ENCODE data around the gene RFX2. TPM values are rescaled to one million over a fixed set of nuclear protein-coding genes. Genes with fewer than 3 reads are reported as not detected.

The RFX2 gene
- total RNA-seq, 2 donors from 2014 or later, result 12.7 to 16.1 TPM

DNA sequence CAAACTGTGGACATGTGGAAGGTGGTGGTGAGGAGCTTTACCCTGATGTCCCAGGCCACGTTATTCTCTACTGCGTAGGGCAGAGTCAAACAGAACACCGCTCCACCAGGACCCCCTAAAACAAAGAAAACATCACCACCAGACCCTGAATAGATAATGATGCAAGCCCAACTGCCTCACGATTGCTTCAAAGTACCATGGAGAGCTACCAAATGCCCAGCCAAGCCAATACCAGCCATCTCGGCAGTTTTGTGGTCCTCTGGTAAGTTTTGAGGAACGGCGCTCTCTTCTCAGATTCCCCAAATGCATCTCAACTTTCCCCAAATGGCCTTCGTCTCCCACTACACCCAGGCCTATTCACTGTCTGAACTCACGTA is 138.0 kb downstream of the RFX2 start:
- Histone ChIP-seq H3K27ac (no peak overlapping the region), H3K4me3 (no peak overlapping the region), H3K9me3 (no peaks in the 10 kb centered on the region), H3K4me1 (peaks cover 4 to 73% of the 10 kb centered on the region in 2 donors), H3K36me3 (peaks cover 17% of the 10 kb centered on the region), H3K27me3 (no peaks in the 10 kb centered on the region)
- TF ChIP-seq, protein P1, sequence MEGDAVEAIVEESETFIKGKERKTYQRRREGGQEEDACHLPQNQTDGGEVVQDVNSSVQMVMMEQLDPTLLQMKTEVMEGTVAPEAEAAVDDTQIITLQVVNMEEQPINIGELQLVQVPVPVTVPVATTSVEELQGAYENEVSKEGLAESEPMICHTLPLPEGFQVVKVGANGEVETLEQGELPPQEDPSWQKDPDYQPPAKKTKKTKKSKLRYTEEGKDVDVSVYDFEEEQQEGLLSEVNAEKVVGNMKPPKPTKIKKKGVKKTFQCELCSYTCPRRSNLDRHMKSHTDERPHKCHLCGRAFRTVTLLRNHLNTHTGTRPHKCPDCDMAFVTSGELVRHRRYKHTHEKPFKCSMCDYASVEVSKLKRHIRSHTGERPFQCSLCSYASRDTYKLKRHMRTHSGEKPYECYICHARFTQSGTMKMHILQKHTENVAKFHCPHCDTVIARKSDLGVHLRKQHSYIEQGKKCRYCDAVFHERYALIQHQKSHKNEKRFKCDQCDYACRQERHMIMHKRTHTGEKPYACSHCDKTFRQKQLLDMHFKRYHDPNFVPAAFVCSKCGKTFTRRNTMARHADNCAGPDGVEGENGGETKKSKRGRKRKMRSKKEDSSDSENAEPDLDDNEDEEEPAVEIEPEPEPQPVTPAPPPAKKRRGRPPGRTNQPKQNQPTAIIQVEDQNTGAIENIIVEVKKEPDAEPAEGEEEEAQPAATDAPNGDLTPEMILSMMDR (IDR thresholded peaks at IDR 0.05), result no peak
- no peak for DNase-seq (ENCODE audit: low spot score)

DNA sequence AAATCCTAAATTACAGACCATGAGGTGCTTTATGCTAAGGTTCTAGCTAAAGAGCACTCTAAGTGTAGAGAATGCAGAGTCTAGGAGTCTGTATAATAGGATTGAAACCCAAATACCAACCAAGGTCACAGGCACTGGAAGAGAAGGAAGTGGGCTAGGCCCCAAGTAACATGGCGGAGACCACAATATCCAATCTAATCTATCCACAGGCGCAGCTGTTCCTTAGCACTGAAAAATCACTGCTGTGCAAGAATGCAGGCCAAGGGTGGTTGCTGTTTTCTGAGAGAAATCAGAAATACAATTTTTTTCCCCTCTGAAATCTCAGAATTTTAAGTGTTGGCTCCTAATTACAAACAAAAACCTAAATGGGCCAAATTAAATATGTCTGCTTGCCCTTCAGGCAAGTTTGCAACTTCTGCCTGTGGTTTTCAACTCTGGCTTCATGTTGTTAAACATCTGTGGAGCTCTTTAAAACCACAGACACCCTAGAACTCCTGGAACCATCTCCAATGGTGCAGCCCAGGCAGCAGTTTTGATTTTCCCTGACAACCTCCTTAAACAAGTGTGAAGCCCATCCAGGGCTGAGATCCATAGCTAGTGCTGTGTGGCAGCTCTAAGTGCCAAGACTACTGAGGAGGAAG is 138.5 kb downstream of the RFX2 start:
- Histone ChIP-seq H3K4me3 (no peak overlapping the region), H3K36me3 (peaks cover 17% of the 10 kb centered on the region), H3K27ac (no peak overlapping the region), H3K9me3 (no peaks in the 10 kb centered on the region), H3K4me1 (peaks cover 4 to 73% of the 10 kb centered on the region in 2 donors), H3K27me3 (no peaks in the 10 kb centered on the region)
- DNase-seq (ENCODE audit: low spot score), result no peak
- TF ChIP-seq, protein P1 (IDR thresholded peaks at IDR 0.05), result no peak

DNA sequence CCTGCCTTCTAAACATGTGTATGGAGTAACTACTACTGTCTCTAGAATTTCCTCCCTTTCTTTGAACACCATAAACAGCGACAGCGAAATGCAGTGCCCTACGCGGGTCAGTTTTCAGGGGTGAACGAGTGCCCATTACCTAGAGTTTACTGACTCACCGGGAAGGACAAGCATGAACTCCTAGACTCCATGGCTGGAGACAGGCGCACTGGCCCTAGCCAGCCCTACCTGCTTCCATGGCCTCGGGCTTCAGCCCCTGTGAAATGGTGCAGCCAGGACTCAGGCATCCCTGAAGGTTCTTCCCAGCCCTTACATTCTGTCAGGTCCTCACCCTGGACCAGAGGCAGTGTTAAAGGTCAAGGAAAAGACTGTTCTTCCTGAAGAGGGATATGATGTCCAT is 140.8 kb downstream of the RFX2 start:
- DNase-seq (ENCODE audit: low spot score), result no peak
- Histone ChIP-seq H3K4me3 (no peak overlapping the region), H3K27me3 (no peaks in the 10 kb centered on the region), H3K9me3 (no peaks in the 10 kb centered on the region), H3K27ac (peak overlapping the region in 1 of 2 donors; percentile 6), H3K4me1 (peaks cover 4 to 74% of the 10 kb centered on the region in 2 donors), H3K36me3 (peaks cover 13% of the 10 kb centered on the region)
- TF ChIP-seq, protein P1 (IDR thresholded peaks at IDR 0.05), result no peak

DNA sequence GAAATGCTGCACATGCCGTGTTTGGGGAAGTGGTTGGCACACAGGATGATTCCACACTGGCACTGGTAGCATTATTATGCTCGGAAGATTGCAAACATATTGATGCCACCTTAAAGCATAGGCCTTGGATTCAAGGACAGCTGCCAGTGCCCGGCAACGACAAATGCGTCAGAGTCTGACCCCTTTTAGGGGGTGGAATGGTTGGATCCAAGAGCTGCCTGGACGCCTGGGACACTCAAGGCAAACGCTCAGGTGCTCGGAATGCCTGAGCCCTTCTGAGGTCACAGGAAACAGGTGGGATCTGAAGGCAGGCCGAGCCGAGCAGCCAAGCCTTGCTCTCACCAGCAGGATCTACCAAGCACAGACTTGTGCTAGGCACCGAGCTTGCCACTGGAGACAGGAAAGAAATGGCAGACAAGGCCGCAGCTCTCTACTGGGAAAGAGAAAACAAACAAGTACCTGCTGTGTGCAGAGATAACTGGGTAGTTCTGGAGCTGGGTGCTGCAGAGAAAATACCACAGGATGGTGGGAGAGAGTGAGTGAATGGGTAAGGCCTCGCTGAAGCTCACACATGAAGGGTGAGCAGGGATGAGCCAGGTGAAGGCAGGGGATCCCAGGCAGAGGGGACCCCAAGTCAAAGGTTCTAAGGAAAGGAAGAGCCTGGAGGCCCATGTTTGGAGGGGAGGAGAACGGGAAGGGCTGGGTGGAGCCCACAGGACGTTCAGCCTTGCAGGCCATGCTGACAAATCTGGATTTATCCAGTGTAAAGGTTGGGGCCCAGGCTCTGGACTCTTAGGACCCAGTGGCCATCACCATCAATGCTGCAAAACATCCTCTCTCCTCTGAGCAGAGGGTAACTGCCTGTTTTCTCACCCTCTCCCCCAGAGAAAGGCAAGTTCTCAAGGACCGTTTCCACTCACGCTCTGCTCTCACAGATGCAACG is 141.6 kb downstream of the RFX2 start:
- no peaks in the 10 kb centered on the region for H3K9me3 ChIP-seq
- H3K4me3 ChIP-seq, result peak overlapping the region in 1 of 2 donors; percentile 2
- peaks cover 13% of the 10 kb centered on the region for H3K36me3 ChIP-seq
- peaks cover 4 to 73% of the 10 kb centered on the region in 2 donors for H3K4me1 ChIP-seq
- peak overlapping the region; percentile 72 to 77 for H3K27ac ChIP-seq
- DNase-seq (ENCODE audit: low spot score), result no peak
- H3K27me3 ChIP-seq, result no peaks in the 10 kb centered on the region
- TF ChIP-seq, protein P1 (IDR thresholded peaks at IDR 0.05), result no peak

DNA sequence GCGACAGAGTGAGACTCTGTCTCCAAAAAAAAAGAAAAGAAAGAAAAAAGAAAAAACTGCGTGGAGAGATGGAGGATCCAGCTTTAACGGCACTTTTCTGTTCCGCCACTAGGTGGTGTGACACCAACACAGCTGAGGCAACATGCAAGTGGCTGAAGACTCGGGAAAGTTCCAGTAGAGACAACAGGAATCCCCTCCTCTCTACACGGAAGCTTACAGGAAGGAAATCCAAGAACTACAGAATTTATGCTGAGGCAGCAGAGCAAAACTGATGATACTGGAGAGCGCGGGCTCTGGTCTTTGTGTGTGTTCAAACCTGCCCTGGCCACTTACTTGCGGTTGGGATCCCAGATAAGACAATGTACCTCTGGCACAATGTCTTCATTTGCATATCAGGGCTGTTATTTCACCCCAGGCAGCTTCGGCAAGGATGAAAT is 142.3 kb downstream of the RFX2 start:
- TF ChIP-seq, protein P1 (IDR thresholded peaks at IDR 0.05), result peak; percentile 88 to 94
- H3K36me3 ChIP-seq, result peaks cover 6% of the 10 kb centered on the region
- no peaks in the 10 kb centered on the region for H3K27me3 ChIP-seq
- peaks cover 4 to 79% of the 10 kb centered on the region in 2 donors for H3K4me1 ChIP-seq
- DNase-seq (ENCODE audit: low spot score), result no peak
- H3K9me3 ChIP-seq, result no peaks in the 10 kb centered on the region
- peak overlapping the region in 1 of 2 donors; percentile 2 for H3K4me3 ChIP-seq
- peak overlapping the region; percentile 72 to 77 for H3K27ac ChIP-seq
